NCI-H69 (cell line): ENCODE data around the gene CFP.
"Not testable (repeated sequence)": the region's sequence is repeated elsewhere in the genome, so short reads cannot be mapped to it uniquely, and the experiment has no call there.

Experiments used
- DNase-seq: peaks from one replicate; lab custom pipeline; 2025; lab: John Stamatoyannopoulos, UW

Gene CFP

DNA sequence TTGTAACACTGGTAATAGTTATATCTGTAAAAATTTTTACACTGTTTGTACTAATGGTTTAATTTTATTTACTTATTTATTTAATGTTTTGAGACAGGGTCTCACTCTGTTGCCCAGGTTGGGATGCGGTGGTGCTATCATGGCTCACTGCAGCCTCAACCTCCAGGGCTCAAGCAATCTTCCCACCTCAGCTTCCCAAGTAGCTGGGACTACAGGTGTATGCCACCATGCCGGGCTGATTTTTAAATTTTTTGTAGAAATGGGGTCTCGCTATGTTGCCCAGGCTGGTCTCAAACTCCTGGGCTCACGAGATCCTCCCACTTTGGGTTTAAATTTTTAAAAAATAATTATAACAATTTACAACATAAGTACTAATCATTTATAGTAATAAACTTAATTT is 26.6 kb downstream of the CFP start:
- not testable (repeated sequence) for DNase-seq

DNA sequence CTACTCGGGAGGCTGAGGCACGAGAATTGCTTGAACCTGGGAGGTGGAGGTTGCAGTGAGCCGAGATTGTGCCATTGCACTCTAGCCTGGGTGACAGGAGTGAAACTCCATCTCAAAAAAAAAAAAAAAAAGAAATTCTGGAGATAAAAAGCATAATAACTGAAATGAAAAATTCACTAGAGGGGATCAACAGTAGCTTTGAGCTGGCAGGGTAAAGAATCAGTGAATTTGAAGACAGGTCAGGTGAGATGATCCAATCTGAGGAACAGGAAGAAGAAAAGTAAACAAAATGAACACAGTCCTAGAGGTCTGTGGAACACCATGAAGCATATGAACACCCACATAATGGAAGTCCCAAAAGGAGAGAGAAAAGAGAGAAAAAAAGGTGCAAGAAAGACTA is 32.5 kb downstream of the CFP start:
- no peak for DNase-seq

DNA sequence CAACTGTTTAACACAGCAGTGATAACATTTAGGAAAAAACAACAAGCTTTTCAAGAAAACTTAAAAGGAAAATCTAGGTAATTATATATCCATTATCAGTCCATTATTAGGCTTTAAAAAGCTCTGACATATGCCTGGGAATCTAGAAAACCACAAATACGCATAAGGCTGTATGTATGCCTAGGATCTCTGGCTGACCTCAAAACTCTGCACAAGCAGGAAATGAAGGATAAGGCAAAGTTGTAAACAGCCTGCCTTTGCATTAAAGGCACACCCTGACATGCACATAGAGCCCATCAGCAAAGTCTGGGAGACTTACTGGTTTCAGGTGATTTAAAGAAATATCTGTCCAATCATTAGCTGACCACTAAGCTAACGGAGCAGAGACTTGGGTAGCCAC is 33.5 kb downstream of the CFP start:
- no peak for DNase-seq

DNA sequence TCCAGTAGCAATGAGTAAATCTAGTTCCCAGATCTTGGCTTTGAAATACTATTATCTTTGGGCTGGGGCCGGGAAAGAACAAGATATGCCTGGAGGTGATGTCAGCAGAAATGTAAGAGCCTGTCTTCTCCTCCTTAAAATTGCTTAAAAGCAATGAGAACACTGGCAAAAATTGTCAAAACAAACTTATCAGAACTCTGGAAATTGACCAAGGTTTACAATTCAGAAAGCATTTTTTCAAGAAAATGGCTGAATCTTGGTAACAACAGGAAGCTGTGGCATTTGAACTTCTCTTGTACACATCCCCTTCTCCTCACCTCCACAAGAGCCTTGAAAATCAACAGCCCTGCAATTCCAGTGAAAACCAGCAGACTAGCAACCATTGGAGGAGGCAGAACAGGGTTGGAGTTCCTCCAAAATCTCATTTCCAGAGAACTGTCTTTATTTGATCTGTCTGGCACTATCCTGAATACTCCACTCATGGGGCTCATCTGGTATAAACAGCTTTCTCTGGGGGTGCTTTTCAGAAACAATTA is 33.9 kb downstream of the CFP start:
- DNase-seq = no peak

DNA sequence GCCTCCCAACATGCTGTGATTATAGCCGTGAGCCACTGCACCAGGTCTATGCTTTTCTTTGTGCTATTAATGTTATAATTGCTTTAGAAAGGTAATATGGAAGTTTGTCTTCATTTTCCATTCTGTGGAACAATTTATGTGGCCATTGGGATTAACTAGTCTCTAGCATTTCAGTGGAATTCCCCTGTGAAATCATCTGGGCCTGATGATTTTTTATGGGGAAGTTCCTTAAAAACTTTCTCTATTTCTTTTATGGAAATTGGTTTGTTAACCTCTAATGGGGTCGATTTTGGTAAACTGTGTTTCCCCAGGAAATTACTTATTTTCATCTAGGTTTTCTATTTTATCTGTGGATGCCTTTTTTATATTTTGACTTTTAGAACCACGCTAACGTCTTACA is 36.2 kb downstream of the CFP start:
- no peak for DNase-seq

DNA sequence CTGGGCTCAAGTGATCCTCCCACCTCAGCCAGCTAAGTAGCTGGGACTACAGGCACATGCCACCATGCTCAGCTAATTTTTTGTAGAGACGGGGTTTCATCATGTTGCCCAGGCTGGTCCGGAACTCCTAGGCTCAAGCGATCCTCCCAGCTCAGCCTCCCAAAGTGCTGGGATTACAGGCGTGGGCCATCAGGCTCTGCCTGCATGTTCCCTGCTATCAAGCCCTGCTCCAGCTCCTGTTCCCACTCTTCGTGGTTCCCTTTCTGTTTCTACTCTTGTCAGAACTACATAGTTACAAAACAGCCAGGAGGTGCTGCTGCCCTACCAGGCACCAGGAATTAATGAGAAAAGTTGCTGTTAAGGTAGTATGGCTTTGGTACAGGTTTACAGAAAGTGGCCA is 38.7 kb downstream of the CFP start:
- no peak for DNase-seq

DNA sequence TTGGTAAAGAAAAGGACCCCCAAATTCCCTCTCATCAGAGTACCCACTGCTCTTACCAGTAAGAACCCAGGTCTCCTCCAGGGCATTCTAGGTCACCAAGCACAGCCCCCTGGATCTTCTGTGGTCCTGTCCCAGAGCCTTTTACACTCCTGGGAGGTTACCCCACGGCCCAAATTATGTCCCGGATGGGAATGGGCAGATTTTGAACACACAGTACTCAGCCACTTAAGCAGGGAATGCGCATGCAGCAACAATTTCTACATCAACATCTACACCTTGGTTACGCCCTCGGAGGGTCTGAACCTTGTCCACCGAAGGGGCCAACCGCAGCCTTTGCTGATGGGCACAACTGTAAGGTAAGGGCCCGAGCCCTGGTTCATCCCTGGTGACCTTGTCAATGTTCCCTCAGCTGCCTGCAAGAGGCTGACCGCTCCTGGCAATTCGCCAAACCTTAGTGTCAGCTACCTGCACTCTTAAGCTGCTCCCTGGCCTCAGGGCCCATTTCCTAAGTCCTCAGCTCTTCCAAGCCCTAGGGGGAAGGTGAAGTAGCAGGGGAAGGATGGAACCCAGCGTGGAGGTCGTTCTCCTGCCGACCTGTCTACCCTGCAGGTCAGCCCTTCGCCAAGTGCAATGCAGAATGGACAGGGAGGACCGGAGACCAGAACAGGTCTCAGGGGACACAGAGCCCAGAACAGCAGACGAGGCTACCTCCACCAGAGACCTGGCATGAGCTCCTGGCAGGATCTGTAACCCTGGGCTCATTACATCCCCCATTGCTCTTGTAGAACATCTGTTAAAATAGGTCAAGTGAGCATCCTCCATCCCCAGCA is 41.6 kb downstream of the CFP start:
- DNase-seq = no peak

DNA sequence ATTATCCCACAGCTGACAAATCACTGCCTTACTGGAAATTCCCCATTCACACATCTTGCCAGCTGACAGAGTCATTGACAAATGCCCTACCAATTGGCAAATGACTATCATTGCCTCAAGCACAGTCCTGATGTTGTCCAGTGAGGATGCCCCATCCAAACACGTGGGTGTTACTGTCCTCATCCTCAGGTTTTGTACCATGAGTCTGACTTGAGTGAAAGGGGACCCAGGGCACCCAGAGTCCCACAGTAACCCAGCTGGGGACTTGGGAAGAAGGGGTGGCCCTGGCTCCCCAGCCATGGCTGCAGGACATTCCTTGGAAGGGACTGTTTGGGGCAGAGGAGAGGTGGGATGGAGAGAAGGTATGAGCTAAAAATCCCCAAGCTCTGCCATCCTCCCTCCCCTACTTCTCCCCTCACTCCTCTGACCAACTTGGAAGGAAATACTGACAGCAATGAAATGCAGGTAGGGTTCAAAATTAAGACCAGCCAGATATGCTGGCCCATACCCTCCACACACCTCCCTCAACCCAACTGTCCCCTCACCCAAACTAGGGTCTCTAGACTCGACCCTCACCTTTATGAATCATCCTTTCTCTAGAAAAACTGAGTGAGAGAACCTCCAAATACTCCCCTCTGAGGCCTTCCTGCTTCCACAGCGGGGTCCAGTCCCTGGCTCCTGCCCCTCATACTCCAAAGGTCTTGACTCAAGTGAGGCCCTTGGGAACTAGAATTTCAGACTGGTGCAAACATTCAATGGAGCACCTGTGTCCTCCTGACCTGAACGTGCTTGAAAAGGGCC is 42.4 kb downstream of the CFP start:
- DNase-seq = peak; percentile 8

DNA sequence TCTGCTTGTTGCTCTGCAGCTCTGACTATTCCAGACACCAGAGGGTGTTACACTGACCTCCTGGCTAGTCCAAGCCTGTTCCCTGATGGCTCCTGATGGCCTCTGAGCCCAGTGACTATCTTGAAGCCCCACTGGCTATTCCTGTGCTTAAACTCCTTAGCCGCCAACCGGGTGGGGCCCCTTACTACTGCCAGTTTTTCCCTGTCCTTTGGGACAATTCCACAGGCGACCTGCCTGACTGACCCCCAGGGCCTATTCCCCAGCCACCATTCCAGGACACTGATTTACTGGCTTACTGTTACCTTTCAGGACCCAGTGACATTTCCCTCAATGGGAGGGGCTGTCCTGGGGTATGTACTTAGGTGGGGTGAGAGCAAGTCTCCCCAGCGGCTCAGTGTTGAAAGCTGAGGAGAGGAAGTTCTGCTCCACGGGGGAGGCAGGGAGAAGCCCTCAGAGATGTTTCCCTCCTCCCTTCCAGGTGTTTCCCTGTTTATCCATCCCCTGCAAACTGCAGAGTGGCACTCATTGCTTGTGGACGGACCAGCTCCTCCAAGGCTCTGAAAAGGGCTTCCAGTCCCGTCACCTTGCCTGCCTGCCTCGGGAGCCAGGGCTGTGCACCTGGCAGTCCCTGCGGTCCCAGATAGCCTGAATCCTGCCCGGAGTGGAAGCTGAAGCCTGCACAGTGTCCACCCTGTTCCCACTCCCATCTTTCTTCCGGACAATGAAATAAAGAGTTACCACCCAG is 43.5 kb downstream of the CFP start:
- no peak for DNase-seq

DNA sequence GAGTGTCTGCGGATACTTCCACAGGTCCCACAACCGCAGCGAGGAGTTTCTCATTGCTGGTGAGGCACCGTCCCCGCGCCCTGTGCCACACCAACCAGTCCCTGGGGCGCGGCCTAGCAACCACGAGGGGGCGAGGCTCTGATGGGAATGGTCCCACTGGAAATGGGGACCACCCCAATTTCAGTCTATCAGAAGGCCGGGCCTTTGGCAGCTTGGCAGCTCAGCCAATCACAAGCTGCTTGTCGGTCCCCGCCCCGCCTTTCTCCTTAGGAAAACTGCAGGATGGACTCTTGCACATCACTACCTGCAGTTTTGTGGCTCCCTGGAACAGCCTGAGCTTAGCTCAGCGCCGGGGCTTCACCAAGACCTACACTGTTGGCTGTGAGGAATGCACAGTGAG is 44.5 kb downstream of the CFP start:
- DNase-seq = no peak

DNA sequence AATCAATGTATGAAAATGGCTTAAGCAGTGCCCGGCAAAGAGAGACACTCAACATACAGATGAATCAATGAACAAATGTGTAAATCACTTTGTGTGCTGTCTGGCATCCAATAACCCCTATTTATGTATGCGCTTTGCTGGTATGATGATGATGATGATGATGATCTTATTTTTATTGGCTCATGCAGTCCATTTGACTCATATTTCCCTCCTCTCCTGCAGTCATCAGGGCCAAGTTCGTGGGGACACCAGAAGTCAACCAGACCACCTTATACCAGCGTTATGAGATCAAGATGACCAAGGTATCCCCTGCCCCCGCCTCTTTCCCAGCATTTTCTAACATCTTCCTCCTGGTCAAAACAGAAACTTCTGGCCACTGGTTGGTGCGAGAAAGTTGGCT is 45.0 kb downstream of the CFP start:
- no peak for DNase-seq

DNA sequence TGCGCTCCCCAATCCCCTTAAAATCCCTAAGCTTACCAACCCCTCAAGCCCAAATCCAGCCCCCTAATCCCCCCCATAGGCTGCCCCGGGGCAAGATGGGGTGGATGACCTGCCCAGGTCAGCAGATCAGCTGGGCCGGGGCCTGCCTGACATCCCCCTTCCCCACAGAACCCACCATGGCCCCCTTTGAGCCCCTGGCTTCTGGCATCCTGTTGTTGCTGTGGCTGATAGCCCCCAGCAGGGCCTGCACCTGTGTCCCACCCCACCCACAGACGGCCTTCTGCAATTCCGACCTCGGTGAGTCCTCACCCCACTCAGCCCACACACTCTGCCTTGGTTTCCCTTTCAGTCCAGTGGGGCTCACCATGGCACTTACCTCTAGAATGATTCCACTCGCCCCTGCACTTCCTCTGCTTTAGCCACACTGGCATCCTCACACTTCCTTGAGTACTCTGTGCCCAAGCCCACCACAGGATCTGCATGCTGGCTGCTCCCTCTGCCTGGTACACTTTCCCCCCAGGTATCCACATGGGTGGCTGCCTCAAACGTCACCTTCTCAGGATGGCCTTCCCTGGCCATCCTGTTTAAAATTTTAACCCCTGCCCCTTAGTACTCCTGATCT is 46.4 kb downstream of the CFP start:
- DNase-seq = no peak

DNA sequence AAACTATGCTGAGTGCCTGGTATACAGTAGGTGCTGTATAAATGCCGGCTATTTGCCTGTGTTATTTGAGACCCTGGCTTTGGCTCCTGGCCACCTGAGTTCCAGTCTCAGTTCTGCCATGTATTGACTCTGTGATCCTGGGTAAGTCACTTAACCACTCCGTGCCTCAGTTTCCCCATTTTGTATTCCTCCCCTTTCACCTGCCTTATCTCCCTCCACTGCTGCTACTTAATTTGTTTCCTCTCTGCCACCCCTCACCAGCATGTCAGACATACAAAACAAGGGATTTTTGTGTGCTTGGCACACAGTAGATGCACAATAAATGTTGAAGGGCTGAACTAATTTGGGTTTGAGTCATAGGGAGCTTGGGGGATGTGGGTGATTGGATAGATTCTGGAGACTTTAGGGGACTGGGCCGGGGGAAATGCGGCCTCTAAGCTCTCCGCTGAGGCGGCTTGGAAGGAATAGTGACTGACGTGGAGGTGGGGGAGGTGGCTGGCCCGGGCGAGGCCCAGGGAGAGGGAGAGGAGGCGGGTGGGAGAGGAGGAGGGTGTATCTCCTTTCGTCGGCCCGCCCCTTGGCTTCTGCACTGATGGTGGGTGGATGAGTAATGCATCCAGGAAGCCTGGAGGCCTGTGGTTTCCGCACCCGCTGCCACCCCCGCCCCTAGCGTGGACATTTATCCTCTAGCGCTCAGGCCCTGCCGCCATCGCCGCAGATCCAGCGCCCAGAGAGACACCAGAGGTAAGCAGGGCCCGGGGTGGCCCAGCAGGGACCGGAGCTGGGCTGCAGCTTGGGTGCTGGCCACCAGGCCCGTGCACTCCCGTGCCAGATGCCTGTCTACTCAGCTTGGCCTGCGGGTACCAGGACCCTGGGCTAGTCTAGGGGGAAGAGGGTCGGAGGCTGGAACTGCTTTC is 47.7 kb downstream of the CFP start, which contains the start of gene TIMP1:
TSS of gene TIMP1 (plus strand) at position 706 of the 917 bp plus-strand sequence. CDS start 980 bp downstream, outside the sequence.
- DNase-seq = peak; percentile 92

DNA sequence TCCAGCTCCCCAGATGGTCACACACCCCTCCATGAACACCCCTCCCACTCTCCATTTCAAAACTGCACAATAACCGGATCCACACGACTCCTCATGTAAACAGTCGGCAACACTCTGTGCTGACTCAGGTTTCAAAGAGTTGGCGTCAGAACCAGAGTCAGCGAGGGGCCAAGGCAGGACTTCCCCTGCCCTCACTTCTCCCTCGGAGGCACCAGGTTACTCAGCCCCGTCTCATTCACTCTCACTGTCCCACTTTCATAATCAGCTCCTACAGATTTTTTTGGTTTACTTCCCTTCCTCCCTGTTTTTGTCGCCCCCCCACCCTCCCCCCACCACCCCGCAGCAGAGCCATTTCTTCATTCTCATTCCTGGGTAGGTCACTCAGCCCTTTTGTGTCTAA is 50.2 kb downstream of the CFP start:
- DNase-seq = no peak

DNA sequence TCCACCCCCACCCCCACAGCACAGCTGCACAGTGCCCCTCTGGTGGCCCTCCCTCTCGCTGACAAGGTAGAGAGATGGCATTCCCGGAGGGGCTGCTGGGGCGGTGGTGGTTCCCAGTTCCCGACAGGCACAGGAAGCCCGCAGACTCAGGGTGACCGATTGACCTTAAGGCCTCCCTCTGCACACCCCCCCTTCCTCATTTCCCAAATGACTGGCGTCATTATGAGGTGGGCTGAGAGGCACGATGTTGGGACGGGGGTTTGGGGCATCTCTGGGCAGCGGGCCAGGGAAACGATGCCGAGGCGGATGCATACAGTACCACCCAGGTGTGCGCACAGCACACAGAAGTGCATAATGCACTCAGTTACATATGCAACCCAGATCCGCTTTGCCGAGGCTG is 51.0 kb downstream of the CFP start:
- no peak for DNase-seq

DNA sequence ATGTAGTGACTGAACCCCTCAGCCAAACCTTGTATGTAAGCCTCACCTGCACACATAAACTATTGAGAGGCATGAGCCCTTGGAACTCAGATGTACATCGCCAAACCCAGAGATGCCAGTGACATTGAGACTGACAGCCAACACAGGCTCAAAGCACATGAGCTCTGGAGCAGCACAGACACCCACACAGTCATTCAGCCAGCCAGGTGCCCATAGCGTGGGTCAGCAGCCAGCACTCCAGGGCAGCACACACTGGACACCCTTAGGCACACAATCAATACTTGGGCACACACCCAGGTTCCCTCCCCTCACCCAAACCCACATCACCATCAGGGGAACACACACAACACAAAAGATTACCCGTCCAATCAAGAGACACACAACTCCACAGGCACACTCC is 51.8 kb downstream of the CFP start:
- no peak for DNase-seq

DNA sequence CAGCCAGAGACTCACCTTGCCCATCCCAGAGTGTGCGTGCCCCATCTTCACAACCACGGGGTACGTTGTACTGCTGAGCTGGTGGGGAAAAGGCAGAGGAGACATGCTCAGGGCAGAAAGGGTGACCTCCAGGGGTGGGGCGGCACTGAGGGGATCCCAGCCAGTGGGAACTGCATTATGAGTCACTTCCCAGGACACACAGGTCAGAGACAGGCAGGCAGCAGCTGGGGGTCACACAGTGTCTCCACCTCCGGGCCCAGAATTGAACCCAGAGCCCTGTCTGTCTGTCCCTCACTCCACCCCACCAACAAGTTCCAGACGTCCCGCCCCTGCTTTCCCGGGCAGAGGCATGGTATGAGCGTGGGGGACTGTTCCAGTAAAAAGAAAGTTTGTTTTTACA is 52.3 kb downstream of the CFP start:
- no peak for DNase-seq

DNA sequence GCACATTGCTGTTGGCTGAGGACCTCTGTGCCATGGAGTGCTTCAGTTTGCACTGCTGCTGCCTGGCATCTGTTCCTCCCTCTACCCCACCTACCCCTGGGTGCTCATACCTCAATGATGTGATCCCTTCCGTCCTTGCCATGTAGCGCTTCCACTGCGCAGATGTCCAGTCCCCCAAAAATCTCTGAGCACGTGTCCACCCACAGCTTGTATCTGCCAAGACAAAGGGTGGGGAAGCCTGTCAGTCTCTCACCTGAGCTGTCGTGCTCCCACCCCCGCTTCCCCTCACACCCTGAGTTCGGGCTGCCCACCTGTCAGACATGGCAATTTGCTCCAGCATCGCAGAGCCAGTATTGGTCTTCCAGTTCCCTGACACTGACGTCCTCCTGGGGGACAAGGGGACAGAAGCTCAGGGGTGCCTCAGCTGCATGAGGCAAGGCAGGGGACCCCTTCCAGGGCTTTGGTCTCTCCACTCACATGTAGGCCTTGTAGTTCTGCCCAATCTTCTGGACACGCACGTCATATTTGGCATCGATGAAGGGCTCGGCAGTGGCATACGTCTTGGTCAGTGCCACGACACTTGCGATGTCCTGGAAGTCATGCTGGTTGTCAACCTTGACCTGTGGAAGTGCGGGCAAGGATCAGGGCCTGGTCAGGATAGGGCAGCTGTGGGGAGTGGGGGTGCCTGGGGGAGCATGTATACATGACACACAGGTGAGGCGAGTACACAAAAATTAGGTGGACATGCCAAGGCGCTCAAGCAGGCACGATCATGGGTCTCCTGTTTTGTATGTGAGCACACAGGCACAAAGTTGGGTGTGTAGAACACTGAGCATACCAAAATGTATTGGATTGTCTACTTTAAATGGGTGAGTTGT is 53.5 kb downstream of the CFP start:
- no peak for DNase-seq

DNA sequence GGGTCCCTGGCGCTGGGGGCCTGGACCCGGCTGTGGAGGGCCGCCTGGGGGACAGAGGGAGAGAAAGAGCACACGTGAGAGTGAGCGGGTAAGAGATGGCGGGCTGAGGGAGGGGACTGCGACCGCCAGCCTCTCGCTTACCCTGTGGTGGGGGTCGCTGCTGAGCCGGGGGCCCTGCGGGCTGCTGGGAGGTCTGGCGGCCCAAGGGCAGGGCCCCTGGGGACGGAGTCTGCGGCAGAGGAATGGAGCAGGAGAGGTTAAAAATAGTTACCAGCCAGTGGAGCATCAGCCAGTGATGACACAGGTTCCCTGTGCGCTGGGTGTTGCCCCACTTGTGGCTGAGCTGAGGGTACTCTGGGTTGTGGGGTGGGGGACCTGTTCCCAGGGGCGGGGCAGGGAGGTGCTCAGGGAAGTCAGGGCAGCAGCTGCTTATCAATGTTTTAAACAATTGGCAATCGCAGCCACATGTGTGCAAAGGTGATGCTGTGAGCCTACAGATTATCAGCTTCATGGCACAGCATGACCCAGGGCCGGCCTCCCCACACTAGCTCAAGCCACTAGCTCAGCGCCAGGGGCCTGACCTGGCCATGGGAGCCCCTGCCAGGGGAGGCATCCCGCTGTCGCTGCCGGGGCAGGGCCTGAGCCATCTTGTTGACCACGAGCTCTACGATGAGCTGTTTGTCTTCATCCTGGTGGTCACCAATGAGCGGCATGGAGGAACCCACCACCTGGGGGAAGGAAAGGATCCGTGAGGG is 55.0 kb downstream of the CFP start:
- no peak for DNase-seq
